ENCODE data around the gene RNPEP. TPM values are rescaled to one million over a fixed set of nuclear protein-coding genes. Genes with fewer than 3 reads are reported as not detected.
A peak's percentile ranks its signal among the peaks of the same experiment; 100 is the strongest.
"Not testable (repeated sequence)": the region's sequence is repeated elsewhere in the genome, so short reads cannot be mapped to it uniquely, and the experiment has no call there.

RNPEP gene
- total RNA-seq, 1 donor from 2014 or later = 57.1 TPM

DNA sequence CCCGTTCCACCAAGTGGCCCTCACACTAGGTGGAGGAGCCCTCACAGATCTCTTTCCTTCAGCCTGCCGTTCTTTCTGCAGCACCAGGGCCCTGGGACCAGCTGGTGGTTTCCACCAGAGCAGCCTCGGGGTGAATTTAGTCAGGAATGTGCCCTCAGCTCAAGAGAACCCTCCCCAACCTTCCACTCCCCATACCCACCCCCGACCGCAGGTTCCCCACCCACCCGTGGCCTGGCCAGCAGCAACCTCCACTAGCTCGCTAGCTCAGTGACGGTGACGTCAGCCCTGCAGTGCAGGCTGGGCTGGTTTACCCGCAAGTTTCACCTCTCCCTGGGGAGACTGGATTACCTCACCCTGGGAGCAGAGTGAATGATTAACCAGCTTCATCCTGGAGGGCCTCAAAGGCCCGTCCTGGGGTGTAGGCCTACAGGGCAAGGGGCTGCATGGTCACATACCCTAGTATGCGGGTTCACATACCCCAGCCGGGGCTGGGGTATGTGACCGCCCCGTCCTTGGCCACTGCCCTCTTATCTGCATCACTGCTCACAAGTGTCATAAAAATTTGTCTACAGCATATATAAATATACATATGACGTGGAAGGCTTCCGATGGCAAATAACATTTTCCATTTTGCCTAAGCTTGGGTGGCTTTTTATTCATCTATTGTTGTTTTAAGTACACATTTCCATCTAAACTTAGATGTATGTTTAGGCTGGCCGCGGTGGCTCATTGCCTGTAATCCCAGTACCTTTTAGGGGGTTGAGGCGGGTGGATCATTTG is 52.4 kb downstream of the RNPEP start:
- DNase-seq (ENCODE audit: low spot score) = peak; percentile 94

DNA sequence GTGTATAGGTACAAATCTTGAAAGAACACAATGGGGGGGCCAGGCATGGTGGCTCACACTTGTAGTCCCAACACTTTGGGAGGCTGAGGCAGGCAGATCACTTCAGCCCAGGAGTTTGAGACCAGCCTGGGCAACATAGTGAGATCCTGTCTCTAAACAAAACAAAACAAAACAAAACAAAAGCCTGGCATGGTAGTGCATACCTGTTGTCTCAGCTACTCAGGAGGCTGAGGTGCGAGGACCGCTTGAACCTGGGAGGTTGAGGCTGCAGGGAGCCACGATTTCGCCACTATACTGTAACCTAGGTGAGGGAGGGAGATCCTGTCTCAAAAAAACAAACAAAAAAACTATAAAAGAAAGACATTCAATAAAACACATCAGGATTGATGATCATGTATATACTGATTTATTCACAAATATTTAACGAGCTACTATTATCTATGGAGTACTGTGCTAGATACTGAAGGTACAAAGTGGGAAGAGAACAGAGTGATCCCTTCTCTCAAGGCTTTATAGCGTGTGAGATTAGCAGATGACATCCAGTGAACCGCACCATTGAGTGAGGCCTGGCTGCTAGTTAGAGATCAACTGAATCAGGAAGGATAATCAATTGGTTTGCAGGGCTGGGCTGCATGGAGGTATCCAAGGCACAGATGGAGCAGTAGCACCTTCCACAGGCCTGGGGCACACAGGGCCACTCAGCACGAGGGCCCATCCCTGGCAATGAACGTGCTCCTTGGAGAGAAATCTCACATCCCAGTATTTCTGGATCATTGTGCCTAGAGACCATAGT is 54.3 kb downstream of the RNPEP start:
- no peak for DNase-seq (ENCODE audit: low spot score)

DNA sequence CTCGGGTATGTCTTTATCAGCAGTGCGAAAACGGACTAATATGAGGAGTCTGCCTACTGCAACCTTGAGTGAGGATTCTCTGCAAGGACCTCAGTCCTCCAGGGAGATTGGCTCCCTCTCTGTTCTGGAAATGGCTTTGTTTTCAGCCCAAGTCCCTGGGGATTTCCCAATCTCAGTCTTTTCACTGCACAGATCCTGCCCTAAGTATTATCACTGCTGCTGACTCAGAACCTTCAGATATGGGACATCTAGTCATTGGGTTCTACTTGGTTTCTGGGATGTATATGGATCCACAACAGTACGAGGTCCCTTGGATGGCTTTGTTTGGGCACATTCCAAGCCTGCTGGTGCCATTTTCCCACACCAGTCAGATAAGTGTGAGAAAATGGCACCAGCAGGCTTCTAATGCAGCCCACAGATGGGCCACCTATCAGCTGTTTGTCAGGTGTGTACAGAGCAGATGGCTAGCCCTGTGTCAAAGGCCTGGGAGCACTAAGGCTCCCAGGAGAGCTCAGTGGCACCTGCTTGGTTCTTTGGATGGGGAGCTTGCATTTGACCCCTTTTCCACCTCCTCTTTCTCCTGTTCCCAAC is 55.4 kb downstream of the RNPEP start:
- DNase-seq (ENCODE audit: low spot score) = no peak

DNA sequence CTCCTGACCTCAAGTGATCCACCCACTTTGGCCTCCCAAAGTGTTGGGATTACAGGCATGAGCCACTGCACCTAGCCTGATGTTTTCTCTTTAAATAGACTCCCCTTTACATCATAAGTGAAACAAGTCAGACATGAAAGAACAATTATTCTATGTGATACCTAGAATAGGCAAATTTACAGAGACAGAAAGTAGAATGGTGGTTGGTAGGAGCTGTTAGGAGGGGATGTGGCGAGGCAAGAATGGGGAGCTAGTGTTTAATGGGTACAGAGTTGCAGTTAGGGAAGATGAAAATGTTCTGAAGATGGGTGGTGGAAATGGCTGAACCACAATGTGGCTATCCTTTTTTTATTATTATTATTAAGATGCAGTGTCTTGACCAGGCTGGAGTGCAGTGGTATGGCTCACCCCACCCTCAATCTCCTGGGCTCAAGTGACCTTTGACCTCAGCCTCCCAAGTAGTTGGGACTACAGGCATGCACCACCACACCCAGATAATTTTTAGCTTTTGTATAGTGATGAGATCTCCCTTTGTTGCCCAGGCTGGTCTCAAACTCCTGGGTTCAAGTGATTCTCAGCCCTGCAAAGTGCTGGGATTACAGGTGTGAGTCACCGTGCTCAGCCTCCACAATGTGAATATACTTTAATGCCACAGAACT is 56.4 kb downstream of the RNPEP start:
- no peak for DNase-seq (ENCODE audit: low spot score)

DNA sequence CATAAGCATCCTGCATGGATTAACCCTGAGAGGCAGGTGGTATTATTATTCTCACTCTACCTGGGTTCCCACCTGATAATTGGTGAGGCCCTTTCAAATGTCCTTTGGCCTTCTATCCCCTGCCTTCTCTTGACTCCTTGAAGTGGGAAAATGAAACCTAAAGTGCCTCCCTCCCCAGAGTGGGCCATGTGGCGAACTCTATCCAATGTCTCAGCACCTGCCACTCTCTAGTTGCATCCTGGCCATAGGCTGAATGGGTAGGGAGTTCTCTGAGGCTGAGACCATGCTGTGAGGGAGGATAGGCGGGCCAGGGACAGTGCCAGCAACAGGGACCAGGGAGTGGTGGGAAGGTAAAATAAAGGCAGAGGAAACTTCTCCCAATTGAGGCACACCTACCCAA is 63.3 kb downstream of the RNPEP start:
- no peak for DNase-seq (ENCODE audit: low spot score)

DNA sequence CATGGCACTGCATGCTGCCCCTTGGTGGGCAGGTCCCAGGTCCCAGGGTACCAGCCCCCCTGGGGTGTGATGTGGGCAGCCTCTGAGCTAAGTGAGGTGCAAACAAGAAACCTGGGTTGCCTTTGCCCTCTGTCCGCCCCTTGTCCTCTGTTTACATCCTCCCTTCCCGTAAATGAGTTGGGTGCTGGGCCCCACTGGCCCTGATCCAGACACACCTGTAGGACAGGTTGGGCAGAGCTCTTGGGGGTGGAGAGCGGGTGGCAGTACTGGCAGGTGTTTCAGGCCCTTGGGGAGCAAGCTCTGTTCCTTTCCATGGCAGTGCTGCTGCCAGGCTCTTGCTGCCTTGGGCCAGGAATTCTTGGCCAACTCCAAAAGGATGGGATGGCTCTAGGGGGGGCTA is 63.8 kb downstream of the RNPEP start:
- DNase-seq (ENCODE audit: low spot score) = peak; percentile 91

DNA sequence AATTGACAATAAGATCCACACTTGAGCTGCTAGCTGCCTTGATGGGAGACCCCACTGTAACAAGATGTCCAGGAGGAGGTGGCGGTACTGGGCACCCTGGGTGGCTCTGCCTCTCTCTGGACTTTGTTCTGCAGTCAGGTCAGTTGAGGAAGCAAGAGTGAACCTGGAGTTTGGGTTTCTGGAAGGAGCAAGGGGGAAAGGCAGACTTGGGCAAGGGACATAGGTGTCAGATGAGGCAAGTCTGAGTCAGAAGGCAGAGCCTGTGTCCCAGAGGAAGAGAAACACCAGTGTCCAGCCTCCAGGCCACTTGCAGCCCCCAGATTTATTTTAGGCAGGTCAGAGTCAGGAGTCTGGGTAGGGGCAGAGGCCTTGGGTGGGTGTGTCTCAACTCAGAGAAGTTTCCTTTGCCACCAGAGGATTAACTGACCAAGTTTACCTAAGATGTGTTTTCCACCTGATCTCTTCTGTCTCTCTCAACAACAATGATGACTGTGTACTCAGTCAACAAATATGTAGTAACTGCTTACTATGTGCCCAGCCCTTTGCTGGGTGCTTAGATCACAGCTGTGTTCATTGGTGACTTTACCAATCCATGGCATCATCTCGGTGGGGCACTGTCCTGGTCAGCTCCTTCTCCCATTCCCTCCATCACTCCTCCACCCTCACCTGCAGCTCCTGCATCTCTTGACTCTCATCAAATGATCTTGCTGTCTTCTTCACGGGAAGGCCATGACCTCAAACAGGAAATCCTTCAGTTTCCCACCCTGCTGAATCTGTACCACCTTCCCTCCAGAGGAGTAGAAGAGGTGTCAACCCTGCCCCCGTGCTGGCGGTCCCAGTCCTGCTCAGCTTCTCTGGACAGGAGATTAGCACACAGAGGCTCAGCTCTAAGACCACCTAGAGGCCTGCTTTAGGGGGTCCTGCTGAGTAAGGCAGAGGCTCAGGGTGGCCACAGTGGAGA is 64.6 kb downstream of the RNPEP start:
- no peak for DNase-seq (ENCODE audit: low spot score)

DNA sequence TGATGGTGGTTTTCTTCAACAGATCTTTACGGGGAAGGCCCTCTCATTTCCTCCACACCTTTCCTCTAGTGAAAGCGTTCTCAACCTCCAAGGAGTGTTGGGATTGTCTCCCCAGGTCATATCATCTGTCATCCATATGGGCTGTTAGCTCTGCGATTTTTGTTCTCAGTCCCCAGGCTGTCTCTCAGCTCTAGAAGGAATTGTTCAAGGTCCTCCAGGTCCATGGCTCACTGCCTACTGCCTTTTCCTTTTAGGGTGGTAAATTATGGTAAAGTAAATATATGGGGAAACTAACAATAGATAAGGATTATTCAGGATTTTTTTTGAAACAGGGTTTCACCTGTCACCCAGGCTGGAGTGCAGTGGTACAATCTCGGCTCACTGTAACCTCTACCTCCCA is 65.5 kb downstream of the RNPEP start:
- no peak for DNase-seq (ENCODE audit: low spot score)

DNA sequence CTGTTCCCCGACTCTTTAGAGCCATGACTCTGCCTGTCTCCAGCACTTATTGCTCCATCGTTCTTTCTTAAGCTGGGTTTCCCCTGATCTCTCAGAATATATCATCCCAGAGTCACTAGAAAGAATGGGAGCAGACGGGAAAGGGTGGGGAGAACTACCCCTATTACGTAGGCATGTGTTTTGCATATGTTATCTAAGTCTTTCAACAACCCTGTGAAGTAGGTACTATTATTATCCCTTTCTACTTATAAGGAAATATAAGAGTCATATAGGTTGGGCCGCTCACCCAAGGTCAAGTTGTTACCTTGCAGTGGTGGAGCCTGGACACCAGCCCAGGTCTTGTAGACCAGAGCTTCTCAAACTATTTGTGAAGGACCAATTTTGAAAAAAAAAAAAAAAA is 66.7 kb downstream of the RNPEP start:
- DNase-seq (ENCODE audit: low spot score) = no peak

DNA sequence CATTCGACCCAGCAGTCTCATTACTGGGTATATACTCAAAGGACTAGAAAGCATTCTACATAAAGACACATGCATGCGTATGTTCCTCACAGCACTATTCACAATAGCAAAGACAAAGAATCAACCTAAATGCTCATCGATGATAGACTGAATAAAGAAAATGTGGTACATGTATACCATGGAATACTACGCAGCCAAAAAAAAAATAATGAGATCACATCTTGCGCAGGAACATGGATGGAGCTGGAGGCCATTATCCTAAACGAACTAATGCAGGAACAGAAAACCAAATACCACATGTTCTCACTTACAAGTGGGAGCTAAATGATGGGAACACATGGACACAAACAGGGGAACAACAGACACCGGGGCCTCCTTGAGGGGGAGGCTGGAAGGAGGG is 71.6 kb downstream of the RNPEP start:
- DNase-seq (ENCODE audit: low spot score) = no peak

DNA sequence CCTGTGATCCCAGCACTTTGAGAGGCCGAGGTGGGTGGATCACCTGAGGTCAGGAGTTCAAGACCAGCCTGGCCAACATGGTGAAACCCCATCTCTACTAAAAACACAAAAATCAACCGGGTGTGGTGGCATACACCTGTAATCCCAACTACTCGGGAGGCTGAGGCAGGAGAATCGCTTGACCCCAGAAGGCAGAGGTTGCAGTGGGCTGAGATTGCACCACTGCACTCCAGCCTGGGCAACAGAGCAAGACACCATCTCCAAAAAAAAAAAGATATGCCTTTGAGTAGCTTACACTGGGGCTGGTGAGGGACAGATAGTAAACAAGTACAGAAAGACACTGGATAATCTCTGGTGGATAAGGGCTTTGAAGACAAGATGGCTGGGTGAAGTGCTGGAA is 72.2 kb downstream of the RNPEP start:
- DNase-seq (ENCODE audit: low spot score) = not testable (repeated sequence)

Other genes starting within 250 kb of the RNPEP start
- gene IPO9, start 153.5 kb upstream of the RNPEP start, total RNA-seq = 53.6 TPM
- 11.6 TPM for gene SHISA4, start 93.8 kb upstream of the RNPEP start, total RNA-seq
- 123 TPM for gene LMOD1, start 36.1 kb upstream of the RNPEP start, total RNA-seq
- gene TIMM17A, start 27.1 kb upstream of the RNPEP start, total RNA-seq = 41.4 TPM
- 1,345 TPM for gene ELF3, start 27.9 kb downstream of the RNPEP start, total RNA-seq
- gene GPR37L1, start 140.3 kb downstream of the RNPEP start, total RNA-seq = 0.10 TPM
- gene ARL8A, start 162.1 kb downstream of the RNPEP start, total RNA-seq = 79.5 TPM
- 4.2 TPM for gene PTPN7, start 178.0 kb downstream of the RNPEP start, total RNA-seq
- 9.2 TPM for gene LGR6, start 211.2 kb downstream of the RNPEP start, total RNA-seq

Data from ureter (tissue), 1 donor.